ENCODE data around the gene ACSF2.

Gene ACSF2

GRCh38 chr17:50479522-50480141, 53.6 kb downstream of the ACSF2 start:
- no peak for DNase-seq

GRCh38 chr17:50480142-50480764, 54.2 kb downstream of the ACSF2 start:
- no peak for DNase-seq

GRCh38 chr17:50480854-50481490, 55.0 kb downstream of the ACSF2 start:
- DNase-seq, result no peak

- DNase-seq, result no peak
Observed at GRCh38 chr17:50481648-50482047, 55.6 kb downstream of the ACSF2 start.

GRCh38 chr17:50482110-50482509, 56.1 kb downstream of the ACSF2 start:
- no peak for DNase-seq

GRCh38 chr17:50482516-50482915, 56.5 kb downstream of the ACSF2 start:
- DNase-seq, result no peak

- no peak for DNase-seq
Observed at GRCh38 chr17:50483266-50483665, 57.2 kb downstream of the ACSF2 start.

- DNase-seq, result no peak
Observed at GRCh38 chr17:50484386-50485155, 58.6 kb downstream of the ACSF2 start.

- no peak for DNase-seq
Observed at GRCh38 chr17:50487213-50488096, 61.4 kb downstream of the ACSF2 start.

GRCh38 chr17:50488880-50489279, 62.9 kb downstream of the ACSF2 start:
- DNase-seq, result no peak

- DNase-seq, result no peak
Observed at GRCh38 chr17:50491505-50491904, 65.5 kb downstream of the ACSF2 start.

- no peak for DNase-seq
Observed at GRCh38 chr17:50492214-50492613, 66.2 kb downstream of the ACSF2 start.

GRCh38 chr17:50493744-50494143, 67.7 kb downstream of the ACSF2 start:
- DNase-seq, result no peak

- no peak for DNase-seq
Observed at GRCh38 chr17:50495217-50495823, 69.3 kb downstream of the ACSF2 start.

- no peak for DNase-seq
Observed at GRCh38 chr17:50495918-50496317, 69.9 kb downstream of the ACSF2 start.

GRCh38 chr17:50498021-50498874, 72.2 kb downstream of the ACSF2 start:
- no peak for DNase-seq

GRCh38 chr17:50499270-50499669, 73.3 kb downstream of the ACSF2 start:
- no peak for DNase-seq

- DNase-seq, result no peak
Observed at GRCh38 chr17:50499721-50500120, 73.7 kb downstream of the ACSF2 start.

GRCh38 chr17:50501054-50501453, 75.0 kb downstream of the ACSF2 start:
- no peak for DNase-seq

GRCh38 chr17:50502301-50502990, 76.4 kb downstream of the ACSF2 start:
- DNase-seq, result no peak
